A673 (cell line): ENCODE data around the gene NOS1AP.

ENCODE experiments used
- EZH2 ChIP-seq: fragments of 200-600 bp; sonication (generic); IDR thresholded peaks from 2 replicates; pipeline ENCODE4 v1.6.1; 2017; ENCODE audit warnings: borderline replicate concordance, low read depth, mild to moderate bottlenecking, mixed read lengths, antibody characterized with exemption, low read length; ENCODE audit not compliant: poor library complexity, severe bottlenecking
- TF ChIP-seq, protein P1 (sequence below): fragments of 300-800, 200-600 bp; sonication (generic); conservative IDR thresholded peaks from 2 replicates; pipeline ENCODE4 v1.5.1; 2017; ENCODE audit warnings: low read depth, mild to moderate bottlenecking, antibody characterized with exemption, low read length, moderate library complexity, mixed read lengths

DNA sequence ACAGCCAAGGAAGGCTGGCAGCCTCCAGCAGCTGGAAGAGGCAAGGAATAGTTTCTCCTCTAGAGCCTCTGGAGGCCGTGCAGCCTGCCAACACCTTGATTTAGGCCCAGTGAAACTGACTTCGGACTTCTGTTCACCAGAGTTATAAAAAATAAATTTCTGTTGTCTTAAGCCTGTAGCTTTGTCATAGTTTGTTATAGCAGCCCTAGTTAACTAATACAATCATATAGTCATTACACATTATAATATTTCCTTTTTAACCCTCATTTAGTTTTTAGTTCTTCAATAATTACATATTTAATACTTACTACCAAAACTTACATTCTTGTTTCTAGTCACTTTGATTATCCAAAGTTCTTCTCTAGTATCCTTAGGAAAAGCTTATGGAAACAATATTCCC lies 20.3 kb downstream of the NOS1AP start:
- no peak for TF ChIP-seq EZH2
- TF ChIP-seq, protein P1, sequence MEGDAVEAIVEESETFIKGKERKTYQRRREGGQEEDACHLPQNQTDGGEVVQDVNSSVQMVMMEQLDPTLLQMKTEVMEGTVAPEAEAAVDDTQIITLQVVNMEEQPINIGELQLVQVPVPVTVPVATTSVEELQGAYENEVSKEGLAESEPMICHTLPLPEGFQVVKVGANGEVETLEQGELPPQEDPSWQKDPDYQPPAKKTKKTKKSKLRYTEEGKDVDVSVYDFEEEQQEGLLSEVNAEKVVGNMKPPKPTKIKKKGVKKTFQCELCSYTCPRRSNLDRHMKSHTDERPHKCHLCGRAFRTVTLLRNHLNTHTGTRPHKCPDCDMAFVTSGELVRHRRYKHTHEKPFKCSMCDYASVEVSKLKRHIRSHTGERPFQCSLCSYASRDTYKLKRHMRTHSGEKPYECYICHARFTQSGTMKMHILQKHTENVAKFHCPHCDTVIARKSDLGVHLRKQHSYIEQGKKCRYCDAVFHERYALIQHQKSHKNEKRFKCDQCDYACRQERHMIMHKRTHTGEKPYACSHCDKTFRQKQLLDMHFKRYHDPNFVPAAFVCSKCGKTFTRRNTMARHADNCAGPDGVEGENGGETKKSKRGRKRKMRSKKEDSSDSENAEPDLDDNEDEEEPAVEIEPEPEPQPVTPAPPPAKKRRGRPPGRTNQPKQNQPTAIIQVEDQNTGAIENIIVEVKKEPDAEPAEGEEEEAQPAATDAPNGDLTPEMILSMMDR, result no peak
